HL-60/S4 treated with retinoic acid at 250 ng/mL for 4 days and 3 days (cell line): Measurements from ENCODE around the gene ZNF423.

Experiments
- in situ Hi-C: fragments of 300-500 bp; cut with MboI; formaldehyde crosslinking; loops from 2 replicates; pipeline ENCODE4 v1.7.0; 2022; ENCODE audit warnings: low sequenced_read_pairs

The ZNF423 gene

DNA sequence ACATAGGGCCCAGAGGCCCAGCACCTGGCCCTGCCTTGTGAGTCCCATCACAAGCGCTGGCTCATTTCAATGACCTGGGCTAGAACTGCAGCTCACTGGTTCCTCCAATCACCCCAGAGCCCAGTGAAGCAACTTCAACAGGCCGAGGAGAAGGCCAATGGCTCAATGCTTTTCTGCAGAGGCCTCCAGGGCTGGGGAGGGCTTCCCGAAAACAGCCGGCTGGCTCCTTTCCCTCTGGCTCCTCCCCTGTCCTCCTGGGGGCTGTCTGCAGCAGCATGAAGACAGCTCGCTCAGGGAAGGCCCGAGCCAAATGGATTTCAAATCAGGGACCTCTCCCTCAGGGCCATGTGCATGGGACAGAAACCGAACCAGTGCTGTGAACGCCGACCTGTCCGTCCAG, 121.6 kb downstream of the ZNF423 start:
- in situ Hi-C loops: no loop called here

DNA sequence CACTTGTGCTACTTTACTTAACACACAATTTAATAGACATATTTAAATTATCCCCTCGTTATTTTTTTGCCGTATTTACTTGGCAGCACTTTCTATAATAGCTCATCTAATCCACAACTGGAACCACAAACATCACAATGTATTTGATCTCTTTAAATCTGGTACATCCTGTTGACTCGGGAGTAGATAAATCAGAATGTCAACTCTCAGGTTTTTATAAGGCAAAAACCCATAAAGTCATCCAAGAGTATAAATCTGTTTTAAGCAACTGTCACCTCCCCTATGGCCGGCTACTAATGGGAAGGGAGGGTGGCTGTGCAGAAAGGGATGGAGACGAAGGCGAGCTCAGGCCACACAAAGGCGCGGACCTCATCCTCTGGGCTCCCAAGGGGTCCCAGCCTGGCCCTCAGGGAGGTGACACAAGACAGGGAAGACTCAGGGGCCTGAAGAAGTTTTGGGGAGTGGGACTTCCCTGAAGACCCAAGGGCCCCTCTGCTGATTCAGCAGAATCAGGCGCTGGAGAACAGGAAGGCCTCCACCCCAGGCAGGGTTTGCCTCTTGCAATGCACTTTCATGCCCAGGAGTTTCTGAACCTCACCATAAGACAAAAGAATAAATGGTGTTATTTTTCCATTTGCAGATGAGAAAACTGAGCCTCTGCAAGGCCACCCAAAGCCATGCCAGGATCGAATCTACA, 122.5 kb downstream of the ZNF423 start:
- in situ Hi-C loops: no loop called here

DNA sequence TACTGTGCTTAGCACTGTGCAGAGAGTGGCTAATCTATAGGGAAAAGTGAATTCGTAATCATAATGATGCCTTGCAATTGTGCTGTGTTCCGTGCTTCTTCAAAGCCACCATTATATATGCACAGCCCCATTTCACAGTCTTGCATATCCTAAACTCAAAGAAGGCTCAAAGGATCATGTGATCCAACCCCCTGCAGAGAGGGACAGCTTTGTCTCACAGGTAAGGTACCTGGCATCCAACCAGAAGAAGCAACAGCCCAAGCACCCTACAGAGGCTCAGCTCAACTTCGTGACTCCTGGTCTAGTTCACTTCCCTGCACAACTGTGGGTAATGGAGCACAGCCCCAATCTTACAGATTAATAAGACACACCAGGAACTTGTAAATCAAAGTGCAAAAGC, 124.0 kb downstream of the ZNF423 start:
- in situ Hi-C loops: no loop called here

DNA sequence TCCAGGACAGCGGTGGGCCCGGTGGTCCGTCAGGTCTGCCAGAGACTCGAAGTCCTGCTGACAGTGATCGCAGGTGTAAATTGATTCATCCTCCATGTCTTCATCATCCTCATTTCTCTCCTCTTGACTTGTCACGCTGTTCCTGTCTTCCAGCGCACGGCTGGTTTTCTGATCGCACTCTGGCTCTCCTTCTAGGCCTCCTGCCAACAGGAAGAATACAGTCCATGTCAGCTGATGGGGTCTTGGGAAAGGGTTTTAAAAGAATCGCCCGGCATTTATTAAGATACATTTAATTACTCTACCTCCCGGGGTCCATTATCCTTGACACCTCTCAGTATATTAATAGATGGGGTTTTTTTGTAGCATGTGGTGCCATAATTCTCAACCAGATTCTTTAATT, 125.1 kb downstream of the ZNF423 start:
- in situ Hi-C loops: no loop called here

DNA sequence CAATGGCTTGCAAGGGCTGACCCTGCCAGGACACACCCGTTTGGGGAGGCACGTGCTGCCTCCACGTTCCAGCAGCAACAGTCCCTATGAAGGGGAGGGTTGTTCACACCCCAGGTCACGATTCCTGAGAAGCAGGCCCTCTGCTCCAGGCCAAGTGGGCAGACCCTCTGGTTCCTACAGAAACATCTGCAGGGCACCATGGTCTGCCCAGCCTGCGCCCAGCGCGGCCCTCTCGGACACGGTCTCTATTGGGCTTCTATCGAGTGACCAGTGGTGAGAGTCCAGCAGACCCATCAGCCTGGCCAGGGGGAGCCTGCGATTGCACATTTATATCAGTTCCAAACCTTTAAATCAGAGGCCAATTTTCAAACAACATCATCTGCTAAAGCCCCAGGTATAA, 128.3 kb downstream of the ZNF423 start:
- in situ Hi-C loops: no loop called here

DNA sequence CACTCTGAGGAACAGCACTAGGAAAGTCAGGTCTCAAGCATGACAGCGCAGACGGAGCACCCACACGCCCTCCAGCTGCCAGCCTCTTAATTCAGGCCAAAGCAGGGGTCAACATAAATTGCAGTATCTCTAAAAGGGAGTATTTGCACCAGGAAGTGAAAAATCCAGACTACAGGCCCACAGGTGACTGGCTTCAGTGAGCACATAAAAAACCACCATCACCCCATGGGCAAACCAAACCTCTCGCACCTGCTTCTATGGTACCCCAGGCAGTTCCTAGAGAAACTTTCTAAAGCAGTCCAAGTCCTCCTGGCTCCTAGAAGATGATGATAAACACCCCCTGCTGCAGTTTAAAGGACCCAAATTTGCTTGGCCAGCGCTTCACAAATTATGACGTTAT, 129.8 kb downstream of the ZNF423 start:
- in situ Hi-C loops: no loop called here

DNA sequence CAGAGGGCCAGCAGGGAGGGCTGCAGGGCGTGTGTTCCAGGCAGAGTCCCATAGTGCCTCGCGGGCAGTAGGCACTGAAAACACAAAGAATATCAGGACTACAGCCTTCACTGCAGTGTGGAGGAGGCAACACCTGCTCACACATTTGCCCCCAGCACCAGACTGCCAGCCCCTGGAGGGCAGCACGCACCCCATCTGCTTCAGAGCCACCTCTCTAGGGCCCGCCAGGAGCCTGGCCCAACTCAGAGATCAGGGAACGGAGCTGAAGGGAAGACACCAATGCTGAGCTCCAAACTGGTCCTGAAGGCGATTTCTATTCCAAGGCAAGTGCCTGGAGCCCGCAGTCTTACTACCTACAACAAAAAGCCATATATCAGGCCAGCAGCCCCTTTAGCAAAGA, 130.3 kb downstream of the ZNF423 start:
- in situ Hi-C loops: no loop called here

DNA sequence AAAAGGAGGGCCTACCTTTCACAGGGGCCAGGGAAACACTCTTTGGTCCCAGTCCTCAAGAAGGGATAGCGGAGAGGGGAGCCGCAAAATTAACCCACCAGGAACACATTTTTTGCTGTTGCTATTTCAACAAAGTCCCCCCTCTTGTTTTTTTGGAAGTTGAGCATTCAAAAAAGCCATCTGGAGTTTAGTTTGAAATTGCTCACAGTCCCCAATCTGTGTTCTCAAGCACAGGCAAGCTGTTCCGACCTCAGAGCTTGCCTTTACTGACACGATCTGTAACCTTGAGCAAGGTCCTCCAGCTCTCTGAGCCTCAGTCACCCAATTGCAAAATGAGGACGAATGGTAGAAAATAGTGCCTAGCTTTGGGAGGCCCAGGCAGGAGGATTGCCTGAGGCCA, 131.1 kb downstream of the ZNF423 start:
- in situ Hi-C loops: no loop called here

DNA sequence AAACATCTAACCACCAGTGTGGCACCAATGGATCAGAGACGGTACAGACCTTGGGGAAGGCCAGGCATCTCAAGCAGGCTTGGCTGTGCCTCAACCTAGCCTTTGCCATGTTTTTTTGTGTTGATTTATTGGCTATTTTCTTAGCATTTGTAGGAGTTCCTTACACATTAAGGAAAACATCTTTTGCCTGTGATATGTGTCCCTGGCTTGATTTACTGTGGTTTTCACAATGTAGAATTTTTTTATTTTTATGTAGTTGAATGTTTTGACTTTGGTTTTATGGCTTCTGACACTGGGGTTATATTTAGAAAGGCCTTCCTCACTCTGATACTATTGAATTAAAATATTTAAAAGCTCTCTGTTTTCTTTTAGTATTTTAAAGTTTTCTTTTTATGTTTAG, 132.6 kb downstream of the ZNF423 start:
- in situ Hi-C loops: no loop called here

DNA sequence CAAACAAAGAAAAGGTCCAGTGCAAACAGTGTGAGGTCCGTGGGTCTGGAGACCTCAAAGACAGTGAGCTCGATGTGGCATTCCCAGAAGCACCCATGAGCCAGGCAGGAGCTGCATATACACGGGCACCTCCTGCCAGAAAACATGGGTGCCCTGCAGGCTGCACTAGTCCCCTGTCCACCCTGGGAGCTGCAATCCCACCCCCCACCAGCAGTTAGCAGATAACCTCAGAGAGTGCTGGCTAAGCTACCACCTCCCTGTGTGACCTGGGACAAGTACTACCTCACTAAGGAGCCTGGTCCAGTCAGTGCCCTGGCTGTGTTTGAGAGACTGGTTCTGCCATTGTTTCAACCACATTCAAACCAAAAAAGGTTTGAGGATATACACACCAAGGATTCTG, 135.7 kb downstream of the ZNF423 start:
- in situ Hi-C loops: no loop called here

DNA sequence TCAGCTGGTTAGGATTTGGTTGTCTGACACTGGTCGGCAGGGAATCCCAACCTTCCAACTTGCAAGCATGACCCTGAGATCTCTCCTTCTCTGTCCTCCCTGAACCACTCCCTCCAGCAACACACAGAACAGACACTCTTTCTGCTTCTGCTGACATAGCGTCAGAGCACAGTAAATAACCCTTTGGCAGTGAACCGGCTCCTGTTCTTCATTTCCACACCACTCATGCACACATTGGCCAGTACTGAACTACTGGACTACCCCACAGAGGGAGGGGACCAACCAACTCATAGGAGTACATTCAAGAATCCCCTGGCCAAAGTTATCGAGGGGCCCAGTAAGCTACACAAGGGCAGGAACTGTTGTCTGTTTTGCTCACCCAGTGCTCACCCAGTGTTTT, 138.2 kb downstream of the ZNF423 start:
- in situ Hi-C loops: no loop called here

DNA sequence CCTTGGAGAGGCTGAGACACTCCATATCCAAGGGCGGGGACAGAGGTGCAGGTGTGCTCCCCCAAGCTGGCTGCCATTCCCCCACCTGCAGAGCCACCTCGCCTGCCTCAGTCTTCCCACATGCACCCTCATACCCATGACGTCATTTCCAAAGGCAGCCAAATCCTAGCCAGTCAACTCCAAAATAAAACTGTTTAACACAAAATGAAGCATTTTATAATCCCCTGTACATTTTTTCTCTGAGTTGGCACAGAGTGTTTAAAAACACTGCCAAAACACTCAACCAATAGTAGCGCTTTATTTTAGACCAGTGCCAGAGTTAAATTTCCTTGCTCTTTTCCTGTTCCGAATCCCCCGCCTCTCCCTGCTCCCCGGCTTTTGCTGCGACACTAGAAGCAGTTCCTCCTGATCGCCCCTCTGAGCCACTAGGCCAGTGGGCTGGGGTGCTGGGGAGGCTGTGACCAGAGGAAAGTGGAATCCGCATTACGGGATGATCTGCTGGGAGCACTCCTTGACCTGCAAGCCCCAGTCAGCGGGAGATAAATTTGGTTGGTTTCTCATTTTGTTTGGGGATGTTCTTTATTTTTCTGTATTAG, 139.5 kb downstream of the ZNF423 start:
- in situ Hi-C loops: no loop called here

DNA sequence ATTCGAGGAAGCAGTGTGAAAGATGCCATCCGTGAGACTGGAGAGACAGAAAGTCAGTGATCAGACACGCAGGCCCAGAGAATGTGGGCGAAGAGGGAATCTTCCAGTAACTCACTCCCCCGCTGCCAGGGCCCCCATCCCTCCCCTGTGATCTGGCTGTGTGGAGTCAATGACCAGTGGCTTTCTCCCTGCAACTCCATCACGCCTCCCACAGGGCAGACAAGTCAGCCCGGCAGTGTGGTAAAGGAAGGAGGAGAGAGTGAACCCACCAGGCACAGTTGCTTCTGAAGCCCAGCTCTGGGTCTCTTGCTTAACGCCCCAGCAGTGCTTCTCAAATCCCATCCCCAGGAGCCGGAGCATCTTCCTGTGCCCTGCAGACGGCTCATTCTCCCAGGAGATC, 142.1 kb downstream of the ZNF423 start:
- in situ Hi-C loops: no loop called here

DNA sequence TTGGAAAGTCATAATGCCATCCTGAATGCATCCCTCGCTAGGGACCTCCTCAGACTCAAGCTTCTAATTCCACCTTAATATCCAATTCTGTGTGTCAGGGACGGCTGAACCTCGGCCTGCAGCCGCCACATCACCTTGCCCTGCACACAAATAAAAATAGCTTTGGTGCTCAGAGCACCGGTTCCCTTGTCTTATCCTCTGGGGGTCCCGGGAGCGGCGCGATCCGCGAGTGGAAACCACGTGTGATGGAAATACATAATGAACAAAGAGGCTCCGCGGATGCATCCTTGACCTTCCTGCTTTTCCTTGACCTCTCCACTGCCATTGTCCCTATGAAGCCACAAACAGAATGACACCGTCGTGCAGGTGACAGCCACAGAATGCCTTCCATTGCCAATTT, 143.4 kb downstream of the ZNF423 start:
- in situ Hi-C loops: no loop called here

DNA sequence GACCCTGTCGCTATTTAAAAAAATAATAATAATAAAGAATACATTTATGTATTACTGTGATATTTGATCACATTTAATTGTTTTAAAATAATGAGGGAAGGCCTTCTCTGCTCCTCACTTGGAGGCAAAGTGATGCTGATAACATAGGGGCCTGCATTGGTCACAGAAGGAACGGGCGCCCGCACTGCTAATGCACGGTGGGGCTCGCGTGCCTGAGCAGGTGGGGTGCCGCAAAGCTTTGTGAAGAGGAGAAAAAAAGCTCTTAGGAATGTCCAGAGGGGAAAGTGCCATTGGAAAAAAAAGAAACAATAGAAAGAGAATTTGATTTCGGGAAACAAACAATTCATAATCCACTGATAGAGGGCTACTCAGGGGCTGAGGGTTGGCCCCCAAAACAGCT, 143.8 kb downstream of the ZNF423 start:
- in situ Hi-C loops: no loop called here

DNA sequence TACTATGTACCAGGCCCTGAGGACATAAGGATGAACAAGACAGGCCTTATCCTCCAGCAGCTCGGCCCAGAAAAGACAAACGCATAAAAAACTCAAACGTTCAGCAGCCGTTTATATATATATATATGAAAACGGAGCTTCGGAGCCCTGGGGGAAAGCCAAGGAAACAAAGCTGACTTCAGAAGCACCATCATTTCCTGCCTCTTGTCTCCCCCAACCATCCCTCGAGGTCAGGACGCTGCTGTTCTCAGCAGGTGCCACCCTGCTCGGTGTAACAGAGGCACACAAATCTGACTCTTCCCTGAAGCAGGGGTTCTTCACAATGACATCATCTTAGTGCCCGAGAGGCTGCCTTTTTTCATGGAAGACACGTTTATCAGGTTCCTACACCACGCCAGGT, 146.9 kb downstream of the ZNF423 start:
- in situ Hi-C loops: no loop called here

DNA sequence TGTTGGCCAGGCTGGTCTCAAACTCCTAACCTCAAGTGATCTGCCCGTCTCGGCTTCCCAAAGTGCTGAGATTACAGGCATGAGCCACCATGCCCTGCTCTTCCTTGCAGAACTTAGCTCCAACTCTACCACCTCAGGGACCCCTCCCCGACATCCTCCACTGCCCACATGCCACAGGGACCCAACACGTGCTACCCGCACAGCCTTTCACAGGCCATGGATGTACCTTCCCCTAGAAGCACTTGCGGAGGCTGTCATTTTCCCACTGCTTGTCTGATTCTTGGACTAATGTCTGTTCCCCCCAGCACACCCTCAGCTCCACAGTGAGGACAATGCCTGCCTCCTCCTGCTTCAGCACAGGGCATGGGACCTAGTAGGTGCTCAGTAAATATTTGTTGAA, 147.4 kb downstream of the ZNF423 start:
- in situ Hi-C loops: no loop called here

DNA sequence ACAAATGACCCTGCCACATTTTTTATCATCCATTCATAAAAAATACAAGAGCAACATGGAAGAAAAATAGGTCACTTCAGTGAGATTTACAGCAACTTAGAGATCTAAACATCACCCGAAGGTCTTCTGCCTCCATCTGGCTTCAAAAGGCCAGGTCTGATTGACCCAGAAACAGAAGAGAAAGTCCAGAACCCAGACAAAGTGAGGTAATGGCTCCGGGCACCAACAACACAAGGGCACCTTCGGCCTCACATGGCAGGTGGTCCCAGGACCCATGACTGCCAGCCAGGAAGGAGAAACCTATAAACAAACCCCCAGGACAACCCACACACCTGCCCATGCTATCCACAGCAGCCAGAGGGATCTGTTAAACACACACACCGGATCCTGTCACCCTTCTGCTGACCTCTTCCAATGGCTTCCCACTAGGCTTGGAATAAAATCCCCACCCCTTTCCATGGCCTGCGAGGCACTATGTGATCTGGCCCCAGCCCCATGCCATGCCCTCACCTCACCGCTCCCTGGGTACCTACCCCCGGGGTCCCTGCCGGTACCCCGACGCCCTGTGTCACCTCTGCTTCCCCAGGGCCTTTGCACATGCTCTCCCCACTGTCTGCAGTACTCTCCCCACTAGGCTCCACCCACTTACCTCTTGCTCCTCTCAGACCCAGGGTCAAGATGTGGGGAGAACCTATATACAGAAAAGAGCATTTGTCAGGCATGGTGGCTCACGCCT, 149.1 kb downstream of the ZNF423 start:
- in situ Hi-C loops: no loop called here

DNA sequence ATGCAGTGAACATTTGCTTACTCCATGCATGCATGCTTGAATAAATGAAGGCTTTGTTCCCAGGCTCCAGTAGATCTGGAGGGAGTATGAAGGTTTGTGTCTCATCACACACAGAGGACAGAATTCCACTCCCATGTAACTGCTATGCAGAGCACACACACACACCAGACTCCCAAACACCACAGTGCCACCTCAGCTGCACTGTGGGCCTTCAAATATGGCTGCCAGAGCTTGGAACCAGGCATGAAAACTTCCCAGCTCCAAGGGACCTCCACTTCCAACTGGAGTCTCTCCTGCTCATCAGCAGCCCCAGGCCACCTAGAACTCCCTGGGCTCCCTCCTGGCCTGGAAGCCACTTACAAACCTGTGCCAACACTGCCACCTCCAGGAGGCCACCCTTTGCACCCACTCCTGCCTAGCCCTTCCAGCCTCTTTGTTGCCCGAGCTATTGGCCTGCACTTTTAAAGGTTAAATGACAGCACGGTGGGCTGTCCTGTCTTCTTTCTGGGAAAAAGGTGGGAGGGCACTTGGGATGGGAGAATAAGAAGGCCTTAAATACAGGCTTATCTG, 151.2 kb downstream of the ZNF423 start:
- in situ Hi-C loops: no loop called here

DNA sequence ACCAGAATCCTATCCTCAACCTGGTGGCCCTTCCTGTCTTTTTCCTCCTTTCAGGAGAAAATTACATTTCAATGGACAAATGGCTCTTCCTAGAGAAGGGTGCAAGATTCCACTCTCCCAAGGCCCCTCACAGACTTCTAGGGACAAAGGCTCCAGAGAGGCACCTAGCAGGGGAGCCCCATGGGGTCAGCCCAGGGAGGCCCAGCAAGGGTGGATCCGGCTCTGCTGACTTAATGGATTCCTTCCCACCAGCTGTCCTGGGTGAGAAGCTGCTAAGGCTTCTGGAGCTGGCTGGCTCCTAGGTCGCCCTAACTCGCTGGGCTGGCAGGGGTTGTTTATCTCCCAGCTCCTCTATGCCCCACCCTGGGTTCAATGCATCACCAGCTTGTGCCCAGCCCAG, 152.4 kb downstream of the ZNF423 start:
- in situ Hi-C loops: no loop called here

DNA sequence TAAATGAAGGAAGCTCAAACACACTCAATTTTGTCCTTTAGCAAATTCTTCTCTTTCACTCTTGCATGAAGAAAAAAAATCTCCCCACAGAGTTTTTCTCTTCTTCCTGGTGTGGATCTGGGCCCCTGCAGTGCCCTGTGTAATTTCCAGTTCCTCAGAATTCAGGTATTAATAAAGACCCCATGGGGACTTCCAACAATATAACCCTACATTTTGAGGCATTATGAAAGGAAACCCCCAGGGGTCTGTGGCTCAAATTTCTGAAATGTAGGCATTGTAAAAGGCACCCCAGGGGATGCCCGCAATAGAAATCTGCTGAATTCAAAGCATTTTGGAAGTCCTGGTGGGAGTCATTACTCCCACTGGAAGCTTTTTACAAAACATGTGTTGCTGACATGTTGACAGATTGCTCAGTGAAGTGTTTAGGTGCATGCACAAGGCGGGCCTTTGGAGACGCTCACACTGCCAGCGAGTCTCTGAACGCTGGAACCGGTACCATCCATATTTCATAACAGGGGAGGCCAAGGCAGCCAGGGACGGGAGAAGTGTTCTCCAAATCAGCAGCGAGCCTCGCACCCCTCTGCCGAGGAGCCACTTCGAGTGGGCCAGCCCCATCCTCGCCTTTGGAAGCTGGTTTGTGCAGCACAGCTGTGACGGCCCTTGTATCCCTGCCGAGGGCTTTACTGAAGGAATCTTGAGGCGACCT, 154.0 kb downstream of the ZNF423 start:
- in situ Hi-C loops: no loop called here
